Neural cell (in vitro differentiated cells): ENCODE results near the gene FBXO36. TPM values are rescaled to one million over a fixed set of nuclear protein-coding genes. Genes with fewer than 3 reads are reported as not detected.

Experiments used
- H2AFZ ChIP-seq: fragments of 200-600, 300-800 bp; sonication (generic), shearing (Covaris generic); 2 replicates; pipeline ENCODE4 v1.6.0; 2014; ENCODE audit warnings: low read depth, mild to moderate bottlenecking, antibody characterized with exemption, low read length, moderate library complexity
- H3F3A ChIP-seq: fragments of 200-600 bp; shearing (Covaris generic); 2 replicates; pipeline ENCODE4 v1.6.1; 2016; ENCODE audit warnings: mild to moderate bottlenecking, moderate library complexity, mixed read lengths, antibody characterized with exemption, low read length; ENCODE audit not compliant: insufficient read depth, poor library complexity, severe bottlenecking
- H3K27ac ChIP-seq: fragments of 200-600, 300-800 bp; sonication (generic), shearing (Covaris generic); 2 replicates; pipeline ENCODE4 v1.5.1; 2014; ENCODE audit warnings: mild to moderate bottlenecking, low read length, moderate library complexity
- H3K27me3 ChIP-seq: fragments of 300-800, 200-600 bp; sonication (generic), shearing (Covaris generic); 2 replicates; pipeline ENCODE4 v1.6.0; 2014; ENCODE audit warnings: mild to moderate bottlenecking, low read depth, low read length, moderate library complexity; ENCODE audit not compliant: insufficient read depth
- H3K36me3 ChIP-seq: fragments of 300-800, 200-600 bp; sonication (generic), shearing (Covaris generic); 2 replicates; pipeline ENCODE4 v1.5.1; 2014; ENCODE audit warnings: mild to moderate bottlenecking, antibody characterized with exemption, low read length, moderate library complexity; ENCODE audit not compliant: insufficient read depth
- H3K4me2 ChIP-seq: fragments of 300-800, 200-600 bp; sonication (generic), shearing (Covaris generic); 2 replicates; pipeline ENCODE4 v1.6.0; 2014; ENCODE audit warnings: mild to moderate bottlenecking, low read length
- H3K4me3 ChIP-seq: fragments of 300-800, 200-600 bp; sonication (generic), shearing (Covaris generic); 2 replicates; pipeline ENCODE4 v1.5.1; 2014; ENCODE audit warnings: mild to moderate bottlenecking, low read length, moderate library complexity
- H3K79me2 ChIP-seq: fragments of 200-600 bp; shearing (Covaris generic); replicated peaks from 2 replicates; pipeline ENCODE4 v1.6.0; 2014; ENCODE audit warnings: mild to moderate bottlenecking, low read length, moderate library complexity; ENCODE audit not compliant: insufficient read depth
- H3K9ac ChIP-seq: fragments of 300-800, 200-600 bp; sonication (generic), shearing (Covaris generic); 2 replicates; pipeline ENCODE4 v1.6.1; 2016; ENCODE audit warnings: mild to moderate bottlenecking, low read length, mixed read lengths
- H3K9me2 ChIP-seq: fragments of 200-600 bp; shearing (Covaris generic); 2 replicates; pipeline ENCODE4 v1.6.1; 2016; ENCODE audit warnings: mild to moderate bottlenecking, low read length, mixed read lengths; ENCODE audit not compliant: insufficient read depth
- H3K9me3 ChIP-seq: fragments of 200-600, 300-800 bp; sonication (generic), shearing (Covaris generic); 2 replicates; pipeline ENCODE4 v1.6.1; 2016; ENCODE audit warnings: mild to moderate bottlenecking, mixed run types, low read length, moderate library complexity, mixed read lengths
- H4K20me1 ChIP-seq: fragments of 200-600 bp; shearing (Covaris generic); 2 replicates; pipeline ENCODE4 v1.6.1; 2016; ENCODE audit warnings: mild to moderate bottlenecking, mixed run types; ENCODE audit not compliant: insufficient read depth
- CTCF ChIP-seq: fragments of 450-650 bp; IDR thresholded peaks from 2 replicates; pipeline ENCODE4 v1.5.1; 2014; ENCODE audit warnings: antibody characterized with exemption, mild to moderate bottlenecking, moderate library complexity; ENCODE audit not compliant: poor library complexity, severe bottlenecking
- EP300 ChIP-seq: fragments of 450-650 bp; conservative IDR thresholded peaks from 2 replicates; pipeline ENCODE4 v1.6.1; 2014; ENCODE audit warnings: antibody characterized with exemption, mild to moderate bottlenecking, moderate library complexity; ENCODE audit not compliant: poor library complexity, severe bottlenecking
- EZH2 ChIP-seq: fragments of 200-600, 300-800 bp; shearing (Covaris generic), sonication (generic); IDR thresholded peaks from 2 replicates; pipeline ENCODE4 v1.6.1; 2014; ENCODE audit warnings: antibody characterized with exemption, low read length, borderline replicate concordance, mild to moderate bottlenecking; ENCODE audit not compliant: insufficient read depth, poor library complexity, severe bottlenecking
- MXI1 ChIP-seq: fragments of 450-650 bp; conservative IDR thresholded peaks from 2 replicates; pipeline ENCODE4 v1.6.1; 2014; ENCODE audit warnings: antibody characterized with exemption, mild to moderate bottlenecking; ENCODE audit not compliant: poor library complexity, severe bottlenecking
- POLR2AphosphoS5 ChIP-seq: IDR thresholded peaks from 2 replicates; pipeline ENCODE4 v1.6.1; 2012
- RAD21 ChIP-seq: fragments of 450-650 bp; conservative IDR thresholded peaks from 2 replicates; pipeline ENCODE4 v1.6.1; 2014; ENCODE audit warnings: antibody characterized with exemption, mild to moderate bottlenecking, moderate library complexity
- REST ChIP-seq: IDR thresholded peaks from 2 replicates; pipeline ENCODE4 v1.6.1; 2012; ENCODE audit warnings: borderline replicate concordance
- SMC3 ChIP-seq: fragments of 450-650 bp; conservative IDR thresholded peaks from 2 replicates; pipeline ENCODE4 v1.6.1; 2014; ENCODE audit warnings: antibody characterized with exemption, mild to moderate bottlenecking, moderate library complexity; ENCODE audit not compliant: poor library complexity
- TAF1 ChIP-seq: IDR thresholded peaks from 2 replicates; pipeline ENCODE4 v1.6.1; 2012; ENCODE audit warnings: low read depth
- polyA plus RNA-seq: library from polyadenylated mRNA; depleted of rRNA; stranded (reverse); fragments of >200 nt; gene quantifications from 2 replicates; pipeline ENCODE4 v1.2.3, GENCODE V29; 2014

Gene FBXO36
- polyA plus RNA-seq, 1 donor from 2014 or later: 6.3 TPM

GRCh38 chr2:229937537-229937936, 15.2 kb downstream of the FBXO36 start:
- H3K79me2 ChIP-seq: no peaks in the 10 kb centered on the region
- H3K9me2 ChIP-seq: no peaks in the 10 kb centered on the region
- H3K4me2 ChIP-seq: no peak overlapping the region
- no peaks in the 10 kb centered on the region for H3K27me3 ChIP-seq
- no peaks in the 10 kb centered on the region for H3K9me3 ChIP-seq
- H3F3A ChIP-seq: no peaks in the 10 kb centered on the region
- H3K36me3 ChIP-seq: peaks cover 4% of the 10 kb centered on the region
- H3K27ac ChIP-seq: no peak overlapping the region
- no peak overlapping the region for H3K9ac ChIP-seq
- H3K4me3 ChIP-seq: no peak overlapping the region
- H4K20me1 ChIP-seq: no peaks in the 10 kb centered on the region
- H2AFZ ChIP-seq: no peak overlapping the region
- TF ChIP-seq MXI1 (no peak), POLR2AphosphoS5 (no peak), REST (no peak), TAF1 (no peak), EZH2 (no peak), RAD21 (no peak), SMC3 (no peak), EP300 (no peak), CTCF (no peak)

- H3K36me3 ChIP-seq: no peaks in the 10 kb centered on the region
- H4K20me1 ChIP-seq: no peaks in the 10 kb centered on the region
- H3K4me3 ChIP-seq: no peak overlapping the region
- no peaks in the 10 kb centered on the region for H3K79me2 ChIP-seq
- H3K27me3 ChIP-seq: no peaks in the 10 kb centered on the region
- H3K4me2 ChIP-seq: no peak overlapping the region
- H3K27ac ChIP-seq: no peak overlapping the region
- H3K9me2 ChIP-seq: no peaks in the 10 kb centered on the region
- TF ChIP-seq TAF1 (no peak), REST (no peak), EZH2 (no peak), RAD21 (no peak)
- H3F3A ChIP-seq: no peaks in the 10 kb centered on the region
- no peak overlapping the region for H2AFZ ChIP-seq
- no peak overlapping the region for H3K9ac ChIP-seq
- no peaks in the 10 kb centered on the region for H3K9me3 ChIP-seq
Observed at GRCh38 chr2:229942671-229943070, 20.4 kb downstream of the FBXO36 start.
